PC-9 (cell line): ENCODE data around the gene FANK1. TPM values are rescaled to one million over a fixed set of nuclear protein-coding genes. Genes with fewer than 3 reads are reported as not detected.
"Not testable (repeated sequence)": the region's sequence is repeated elsewhere in the genome, so short reads cannot be mapped to it uniquely, and the experiment has no call there.

Source experiments
- BruUV-seq: library from RNA; stranded (reverse); fragments of 400-500 nt; replicated peaks from 2 replicates; lab custom pipeline; 2021; lab: Mats Ljungman, UMichigan
- CTCF ChIA-PET: fragments of 300-600 bp; sonication (Branson Sonifier 250); formaldehyde crosslinking; loops from one replicate; lab custom pipeline; 2022; ENCODE audit warnings: antibody characterized with exemption; lab: Charles Lee
- POLR2A ChIA-PET: fragments of 300-600 bp; sonication (Branson Sonifier 250); formaldehyde crosslinking; loops from one replicate; lab custom pipeline; 2022; ENCODE audit warnings: antibody characterized with exemption; ENCODE audit not compliant: unreplicated experiment; lab: Charles Lee
- DNase-seq, 2 experiments: peaks; one replicate each; pipeline versions ENCODE4 v3.0.0 to v3.0.0-alpha.2; 2015 to 2022; ENCODE audit warnings: mixed read lengths in 1 of 2
- H2AFZ ChIP-seq: fragments of 200-600 bp; sonication (generic); 2 replicates; pipeline ENCODE4 v1.8.1; 2017; ENCODE audit warnings: antibody characterized with exemption
- H3F3A ChIP-seq: fragments of 200-600 bp; sonication (generic); 2 replicates; pipeline ENCODE4 v1.8.1; 2017; ENCODE audit warnings: antibody characterized with exemption, mild to moderate bottlenecking, low read depth; ENCODE audit not compliant: insufficient read depth
- H3K27ac ChIP-seq: fragments of 200-600 bp; sonication (generic); 2 replicates; pipeline ENCODE4 v1.6.1; 2016; ENCODE audit warnings: mixed run types
- H3K27me3 ChIP-seq: fragments of 200-600 bp; sonication (generic); 2 replicates; pipeline ENCODE4 v1.6.1; 2016; ENCODE audit warnings: low read depth, mixed run types; ENCODE audit not compliant: insufficient read depth
- H3K36me3 ChIP-seq: fragments of 200-600 bp; sonication (generic); 2 replicates; pipeline ENCODE4 v1.6.1; 2016; ENCODE audit warnings: low read depth, mixed run types
- H3K4me1 ChIP-seq: fragments of 200-600 bp; sonication (generic); replicated peaks from 2 replicates; pipeline ENCODE4 v1.6.1; 2016; ENCODE audit warnings: mixed run types; ENCODE audit not compliant: insufficient read depth
- H3K4me2 ChIP-seq: fragments of 200-600 bp; sonication (generic); 2 replicates; pipeline ENCODE4 v1.6.1; 2017; ENCODE audit warnings: mixed run types
- H3K4me3 ChIP-seq: fragments of 200-600 bp; sonication (generic); 2 replicates; pipeline ENCODE4 v1.6.1; 2016; ENCODE audit warnings: mixed run types
- H3K79me2 ChIP-seq: fragments of 200-600 bp; sonication (generic); 2 replicates; pipeline ENCODE4 v1.6.1; 2017; ENCODE audit warnings: low read depth, mixed run types
- H3K9me2 ChIP-seq: fragments of 200-600 bp; sonication (generic); 2 replicates; pipeline ENCODE4 v1.8.1; 2017; ENCODE audit warnings: mild to moderate bottlenecking; ENCODE audit not compliant: insufficient read depth
- H3K9me3 ChIP-seq: fragments of 200-600 bp; sonication (generic); 2 replicates; pipeline ENCODE4 v1.8.1; 2016; ENCODE audit warnings: low read depth; ENCODE audit not compliant: insufficient read depth
- H4K20me1 ChIP-seq: fragments of 200-600 bp; sonication (generic); 2 replicates; pipeline ENCODE4 v1.8.1; 2017; ENCODE audit not compliant: insufficient read depth
- EZH2 ChIP-seq: fragments of 200-600 bp; sonication (generic); IDR thresholded peaks from 2 replicates; pipeline ENCODE4 v1.8.0; 2017; ENCODE audit warnings: antibody characterized with exemption, low read depth
- intact Hi-C: fragments of 100-400 bp; cut with micrococcal nuclease; formaldehyde crosslinking; loops from one replicate; pipeline ENCODE4 v1.10.0; 2022; ENCODE audit not compliant: unreplicated experiment
- total RNA-seq: library from RNA; stranded (reverse); gene quantifications from 2 replicates; pipeline ENCODE4 v1.2.3, GENCODE V29; 2021
- TF ChIP-seq, protein P1 (sequence below): fragments of 200-600 bp; sonication (generic); conservative IDR thresholded peaks from 2 replicates; pipeline ENCODE4 v1.6.1; 2017; ENCODE audit warnings: mixed run types, antibody characterized with exemption, mild to moderate bottlenecking, moderate library complexity

Gene FANK1
- total RNA-seq, 1 experiment from 2014 or later: 21.4 TPM

GRCh38 chr10:126045861-126046260 lies 149.5 kb downstream of the FANK1 start:
- no peaks in the 10 kb centered on the region for H3K79me2 ChIP-seq
- no peaks in the 10 kb centered on the region for H3K9me3 ChIP-seq
- no peak overlapping the region for H2AFZ ChIP-seq
- no peak overlapping the region for H3K4me3 ChIP-seq
- ChIA-PET POLR2A (interaction anchor here (0.6 kb wide), 1 partner anchor 147 kb away, joined by 6 read pairs; no protein-coding TSS in a partner anchor), CTCF (no interaction called here)
- intact Hi-C loops: no loop called here
- H3F3A ChIP-seq: no peaks in the 10 kb centered on the region
- no peak overlapping the region for H3K4me2 ChIP-seq
- no peaks in the 10 kb centered on the region for H3K9me2 ChIP-seq
- no peak overlapping the region for H3K27ac ChIP-seq
- DNase-seq: no peak
- no TSS peak for BruUV-seq
- H3K27me3 ChIP-seq: no peaks in the 10 kb centered on the region
- no peaks in the 10 kb centered on the region for H4K20me1 ChIP-seq
- H3K4me1 ChIP-seq: no peaks in the 10 kb centered on the region
- H3K36me3 ChIP-seq: no peaks in the 10 kb centered on the region
- no peak for TF ChIP-seq EZH2
- TF ChIP-seq, protein P1, sequence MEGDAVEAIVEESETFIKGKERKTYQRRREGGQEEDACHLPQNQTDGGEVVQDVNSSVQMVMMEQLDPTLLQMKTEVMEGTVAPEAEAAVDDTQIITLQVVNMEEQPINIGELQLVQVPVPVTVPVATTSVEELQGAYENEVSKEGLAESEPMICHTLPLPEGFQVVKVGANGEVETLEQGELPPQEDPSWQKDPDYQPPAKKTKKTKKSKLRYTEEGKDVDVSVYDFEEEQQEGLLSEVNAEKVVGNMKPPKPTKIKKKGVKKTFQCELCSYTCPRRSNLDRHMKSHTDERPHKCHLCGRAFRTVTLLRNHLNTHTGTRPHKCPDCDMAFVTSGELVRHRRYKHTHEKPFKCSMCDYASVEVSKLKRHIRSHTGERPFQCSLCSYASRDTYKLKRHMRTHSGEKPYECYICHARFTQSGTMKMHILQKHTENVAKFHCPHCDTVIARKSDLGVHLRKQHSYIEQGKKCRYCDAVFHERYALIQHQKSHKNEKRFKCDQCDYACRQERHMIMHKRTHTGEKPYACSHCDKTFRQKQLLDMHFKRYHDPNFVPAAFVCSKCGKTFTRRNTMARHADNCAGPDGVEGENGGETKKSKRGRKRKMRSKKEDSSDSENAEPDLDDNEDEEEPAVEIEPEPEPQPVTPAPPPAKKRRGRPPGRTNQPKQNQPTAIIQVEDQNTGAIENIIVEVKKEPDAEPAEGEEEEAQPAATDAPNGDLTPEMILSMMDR: no peak

DNA sequence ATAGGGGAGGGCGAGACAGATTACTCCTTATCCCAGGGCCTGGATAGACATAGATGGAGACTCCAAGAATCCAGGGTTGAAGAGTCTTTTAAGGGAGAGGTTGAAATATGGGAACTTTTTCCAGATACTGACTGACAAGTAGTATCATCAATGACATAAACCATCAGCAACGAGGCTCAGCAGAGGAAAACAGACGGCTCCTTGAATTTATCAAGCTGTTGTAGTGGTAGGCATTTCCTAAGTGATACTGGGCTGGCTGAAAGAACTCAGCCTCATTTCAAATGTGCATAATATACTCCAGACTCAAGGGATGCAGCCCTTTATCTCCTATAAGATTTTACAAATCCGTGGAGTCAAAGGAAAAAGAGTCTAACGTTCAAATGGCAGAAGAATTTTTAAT lies 150.5 kb downstream of the FANK1 start:
- H4K20me1 ChIP-seq: no peaks in the 10 kb centered on the region
- no peak overlapping the region for H3K4me2 ChIP-seq
- H3K9me3 ChIP-seq: no peaks in the 10 kb centered on the region
- no peaks in the 10 kb centered on the region for H3K79me2 ChIP-seq
- H3K27me3 ChIP-seq: no peaks in the 10 kb centered on the region
- no peak overlapping the region for H3K27ac ChIP-seq
- no peak for DNase-seq
- H3K9me2 ChIP-seq: no peaks in the 10 kb centered on the region
- no TSS peak for BruUV-seq
- ChIA-PET POLR2A (no interaction called here), CTCF (interaction anchor here (0.7 kb wide), 1 partner anchor 320 kb away, joined by 3 read pairs; no protein-coding TSS in a partner anchor)
- TF ChIP-seq, protein P1: no peak
- TF ChIP-seq EZH2: no peak
- no peaks in the 10 kb centered on the region for H3K36me3 ChIP-seq
- intact Hi-C loops: no loop called here
- no peak overlapping the region for H3K4me3 ChIP-seq
- H3K4me1 ChIP-seq: no peaks in the 10 kb centered on the region
- no peak overlapping the region for H2AFZ ChIP-seq
- H3F3A ChIP-seq: no peaks in the 10 kb centered on the region

DNA sequence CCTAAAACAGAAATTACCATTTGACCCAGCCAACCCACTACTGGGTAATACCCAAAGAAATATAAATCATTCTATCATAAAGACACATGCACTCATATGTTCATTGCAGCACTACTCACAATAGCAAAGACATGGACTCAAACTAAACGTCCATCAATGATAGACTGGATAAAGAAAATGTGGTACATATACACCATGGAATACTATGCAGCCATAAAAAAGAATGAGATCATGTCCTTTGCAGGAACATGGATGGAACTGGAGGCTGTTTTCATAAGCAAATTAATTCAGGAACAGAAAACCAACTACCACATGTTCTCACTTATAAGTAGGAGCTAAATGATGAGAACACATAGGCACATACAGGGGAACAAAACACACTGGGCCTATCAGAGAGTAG lies 151.4 kb downstream of the FANK1 start:
- BruUV-seq, CTCF ChIA-PET, H2AFZ ChIP-seq, DNase-seq, H3K9me2 ChIP-seq, H3K4me1 ChIP-seq, H3K36me3 ChIP-seq, H3K27ac ChIP-seq, intact Hi-C loops, H3K27me3 ChIP-seq, H4K20me1 ChIP-seq, H3F3A ChIP-seq, H3K9me3 ChIP-seq, H3K4me3 ChIP-seq, H3K4me2 ChIP-seq, H3K79me2 ChIP-seq: not testable (repeated sequence)
- POLR2A ChIA-PET: interaction anchor here (0.8 kb wide), 1 partner anchor 194 kb away, joined by 6 read pairs; no protein-coding TSS in a partner anchor
